Keratinocyte (primary cell): ENCODE measurements around the gene TBX20. TPM values are rescaled to one million over a fixed set of nuclear protein-coding genes. Genes with fewer than 3 reads are reported as not detected.

Experiments used
- DNase-seq: peaks from one replicate; pipeline ENCODE4 v3.0.0-alpha.2; 2011; ENCODE audit warnings: low read depth, missing footprints, low spot score
- FAIRE-seq: peaks from 2 replicates; lab custom pipeline; 2011; peaks lifted over from hg19 to GRCh38; lab: Jason Lieb, UNC
- H2AFZ ChIP-seq: 2 replicates; pipeline ENCODE4 v1.6.0; 2012; ENCODE audit warnings: low read length, control low read depth, inconsistent platforms; ENCODE audit not compliant: control insufficient read depth
- H3K27ac ChIP-seq: 2 replicates; pipeline ENCODE4 v1.5.1; 2011; ENCODE audit warnings: low read length; ENCODE audit not compliant: control insufficient read depth, insufficient read depth
- H3K27me3 ChIP-seq: 3 replicates; pipeline ENCODE4 v1.6.0; 2011; ENCODE audit warnings: low read length; ENCODE audit not compliant: control insufficient read depth, insufficient read depth; ENCODE audit errors: extremely low read depth
- H3K36me3 ChIP-seq, 2 experiments: 2 replicates in 1 of 2; 3 replicates in 1 of 2; pipeline ENCODE4 v1.5.1; 2011; ENCODE audit warnings: low read length in 2 of 2, mild to moderate bottlenecking in 1 of 2; ENCODE audit not compliant: control insufficient read depth in 2 of 2, insufficient read depth in 2 of 2; ENCODE audit errors: extremely low read depth in 1 of 2
- H3K4me1 ChIP-seq: 3 replicates; pipeline ENCODE4 v1.5.1; 2011; ENCODE audit warnings: low read length; ENCODE audit not compliant: control insufficient read depth, insufficient read depth; ENCODE audit errors: extremely low read depth
- H3K4me2 ChIP-seq: 3 replicates; pipeline ENCODE4 v1.6.0; 2011; ENCODE audit warnings: low read depth, low read length; ENCODE audit not compliant: control insufficient read depth, insufficient read depth; ENCODE audit errors: extremely low read depth
- H3K4me3 ChIP-seq, 3 experiments: fragments of 200-600 bp in 1 of 3; sonication (generic) in 1 of 3; 2 replicates in 2 of 3; 3 replicates in 1 of 3; pipeline ENCODE4 v1.5.1; 2011 to 2016; ENCODE audit warnings: low read length in 3 of 3, mild to moderate bottlenecking in 3 of 3, control low read depth in 2 of 3, inconsistent platforms in 1 of 3, low read depth in 1 of 3, mixed read lengths in 1 of 3, mixed run types in 1 of 3, moderate library complexity in 1 of 3; ENCODE audit not compliant: control insufficient read depth in 2 of 3, insufficient read depth in 2 of 3; ENCODE audit errors: extremely low read depth in 1 of 3
- H3K79me2 ChIP-seq: 2 replicates; pipeline ENCODE4 v1.6.0; 2012; ENCODE audit warnings: low read length; ENCODE audit not compliant: control insufficient read depth, insufficient read depth
- H3K9ac ChIP-seq: 3 replicates; pipeline ENCODE4 v1.6.0; 2011; ENCODE audit warnings: low read length; ENCODE audit not compliant: control insufficient read depth, insufficient read depth; ENCODE audit errors: extremely low read depth
- H3K9me1 ChIP-seq: 3 replicates; pipeline ENCODE4 v1.6.0; 2011; ENCODE audit warnings: low read length; ENCODE audit not compliant: control insufficient read depth, insufficient read depth; ENCODE audit errors: extremely low read depth
- H3K9me3 ChIP-seq: 2 replicates; pipeline ENCODE4 v1.5.1; 2012; ENCODE audit warnings: low read depth, low read length; ENCODE audit not compliant: control insufficient read depth
- H4K20me1 ChIP-seq: 3 replicates; pipeline ENCODE4 v1.6.0; 2011; ENCODE audit warnings: low read length; ENCODE audit not compliant: control insufficient read depth, insufficient read depth; ENCODE audit errors: extremely low read depth
- EZH2 ChIP-seq: IDR thresholded peaks from one replicate; pipeline ENCODE4 v1.6.1; 2012; ENCODE audit warnings: inconsistent platforms, mild to moderate bottlenecking, low read length, moderate library complexity
- dilution Hi-C: fragments of 300-500 bp; cut with MboI; formaldehyde crosslinking; loops from one replicate; pipeline ENCODE4 v1.7.0; 2020; ENCODE audit warnings: low sequenced_read_pairs; ENCODE audit not compliant: extremely low pct_ligation_motif_present
- polyA plus RNA-seq, 5 experiments: library from polyadenylated mRNA; depleted of rRNA in 3 of 5; stranded (reverse) in 3 of 5; stranded (forward) in 1 of 5; unstranded in 1 of 5; fragments of >200 nt; gene quantifications; 1 replicate in 1 of 5; 2 replicates in 3 of 5; 3 replicates in 1 of 5; pipeline versions ENCODE4 v1.2.1 to v1.2.3, GENCODE V29; 2011 to 2012; ENCODE audit warnings: missing spikeins in 2 of 5, low read depth in 1 of 5, low replicate concordance in 1 of 5
- TF ChIP-seq, protein P1 (sequence below), 3 experiments: IDR thresholded peaks in 1 of 3; conservative IDR thresholded peaks in 1 of 3; optimal IDR thresholded peaks in 1 of 3; 2 replicates in 2 of 3; 3 replicates in 1 of 3; pipeline versions ENCODE3 to v1.5.1; 2011; ENCODE audit warnings: low read length in 3 of 3, mild to moderate bottlenecking in 3 of 3, moderate library complexity in 2 of 3, control low read depth in 1 of 3, inconsistent platforms in 1 of 3; ENCODE audit not compliant: insufficient read depth in 2 of 3; ENCODE audit errors: extremely low read depth in 1 of 3

Gene TBX20
- polyA plus RNA-seq, 1 donor (not counting 4 experiments of a cell fraction or from before 2014, with no cell fraction given) = not detected

DNA sequence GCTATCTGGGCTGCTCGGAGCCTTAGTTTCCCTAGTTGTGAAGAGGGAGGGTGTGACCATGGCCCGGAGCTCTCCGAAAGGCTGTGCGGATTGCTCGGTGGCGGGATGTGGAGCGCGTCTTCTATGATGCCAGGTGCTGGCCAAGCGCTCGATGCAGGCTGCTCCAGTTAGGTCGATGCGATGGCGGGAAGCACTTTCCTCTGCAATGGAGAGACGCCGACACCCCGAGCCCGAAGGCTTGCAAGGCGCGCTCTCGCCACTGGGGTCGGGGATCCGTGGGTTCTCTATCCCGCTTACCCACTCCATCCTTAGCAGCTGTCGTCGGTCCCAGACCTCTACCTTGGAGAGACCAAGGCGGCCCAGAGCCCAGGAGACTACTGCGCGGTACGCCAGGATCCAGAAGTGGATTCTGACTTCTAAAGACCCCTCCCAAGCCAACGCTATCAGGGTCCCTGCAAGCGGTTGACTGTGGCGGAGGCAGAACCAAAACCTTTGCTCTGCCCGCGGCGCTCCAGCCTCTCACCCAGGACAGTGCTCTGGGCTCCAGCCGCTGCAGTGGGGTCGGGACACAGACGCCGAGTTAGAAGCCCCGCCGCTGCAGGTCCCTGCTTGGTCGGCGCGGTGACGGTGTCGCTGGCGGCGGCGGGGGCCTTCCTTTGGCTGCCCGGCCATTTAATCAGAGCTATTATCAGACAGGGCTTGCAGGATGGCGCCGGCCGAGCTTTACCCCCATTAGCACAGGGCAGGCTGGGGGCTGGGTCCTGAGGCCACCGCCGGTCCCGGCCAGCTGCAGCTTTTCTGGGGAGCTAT lies 7.8 kb upstream of the TBX20 start:
- TF ChIP-seq EZH2 = peak; percentile 83
- TF ChIP-seq, protein P1, sequence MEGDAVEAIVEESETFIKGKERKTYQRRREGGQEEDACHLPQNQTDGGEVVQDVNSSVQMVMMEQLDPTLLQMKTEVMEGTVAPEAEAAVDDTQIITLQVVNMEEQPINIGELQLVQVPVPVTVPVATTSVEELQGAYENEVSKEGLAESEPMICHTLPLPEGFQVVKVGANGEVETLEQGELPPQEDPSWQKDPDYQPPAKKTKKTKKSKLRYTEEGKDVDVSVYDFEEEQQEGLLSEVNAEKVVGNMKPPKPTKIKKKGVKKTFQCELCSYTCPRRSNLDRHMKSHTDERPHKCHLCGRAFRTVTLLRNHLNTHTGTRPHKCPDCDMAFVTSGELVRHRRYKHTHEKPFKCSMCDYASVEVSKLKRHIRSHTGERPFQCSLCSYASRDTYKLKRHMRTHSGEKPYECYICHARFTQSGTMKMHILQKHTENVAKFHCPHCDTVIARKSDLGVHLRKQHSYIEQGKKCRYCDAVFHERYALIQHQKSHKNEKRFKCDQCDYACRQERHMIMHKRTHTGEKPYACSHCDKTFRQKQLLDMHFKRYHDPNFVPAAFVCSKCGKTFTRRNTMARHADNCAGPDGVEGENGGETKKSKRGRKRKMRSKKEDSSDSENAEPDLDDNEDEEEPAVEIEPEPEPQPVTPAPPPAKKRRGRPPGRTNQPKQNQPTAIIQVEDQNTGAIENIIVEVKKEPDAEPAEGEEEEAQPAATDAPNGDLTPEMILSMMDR (optimal IDR thresholded peaks at IDR 0.05 in 1 of 3, IDR thresholded peaks at IDR 0.05 in 1 of 3, conservative IDR thresholded peaks at IDR 0.05 in 1 of 3; ENCODE audit: extremely low read depth in 1 of 3, insufficient read depth in 2 of 3, low read length in 3 of 3) = no peak
- Histone ChIP-seq H3K9me1 (no peaks in the 10 kb centered on the region), H3K36me3 (no peaks in the 10 kb centered on the region), H3K4me3 (no peak overlapping the region), H3K9ac (no peak overlapping the region), H3K4me2 (no peak overlapping the region), H4K20me1 (no peaks in the 10 kb centered on the region), H3K79me2 (no peaks in the 10 kb centered on the region), H3K4me1 (no peaks in the 10 kb centered on the region), H2AFZ (no peak overlapping the region), H3K9me3 (peaks cover 1% of the 10 kb centered on the region), H3K27ac (no peak overlapping the region), H3K27me3 (peaks cover 68% of the 10 kb centered on the region)
- no peak for DNase-seq
- FAIRE-seq = no peak
- dilution Hi-C loops = no loop called here

DNA sequence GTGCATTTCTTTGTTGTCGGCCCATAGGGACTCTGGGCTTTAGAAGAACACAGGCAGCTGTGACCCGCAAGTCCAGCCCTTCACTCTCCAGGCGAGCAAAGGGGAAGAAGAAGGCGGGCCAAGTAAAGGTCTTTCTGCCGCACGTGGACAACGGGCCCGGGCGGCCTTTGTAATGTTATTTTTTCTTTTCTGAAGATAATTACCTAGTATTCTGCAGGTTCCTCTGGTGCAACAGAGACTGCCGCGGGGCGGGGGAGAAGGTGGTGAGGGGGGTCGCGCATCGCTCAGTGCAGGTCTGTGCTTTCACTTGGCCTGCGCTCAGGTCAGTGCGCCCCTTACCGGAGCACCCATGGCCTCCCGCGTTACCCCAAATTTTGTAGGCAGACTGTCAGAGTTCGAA lies 7.1 kb upstream of the TBX20 start:
- Histone ChIP-seq H3K27ac (no peak overlapping the region), H3K9me3 (peaks cover 1% of the 10 kb centered on the region), H3K9ac (no peak overlapping the region), H3K79me2 (no peaks in the 10 kb centered on the region), H4K20me1 (no peaks in the 10 kb centered on the region), H3K36me3 (no peaks in the 10 kb centered on the region), H3K9me1 (no peaks in the 10 kb centered on the region), H3K4me2 (no peak overlapping the region), H3K4me1 (no peaks in the 10 kb centered on the region), H2AFZ (no peak overlapping the region), H3K4me3 (no peak overlapping the region), H3K27me3 (peaks cover 74% of the 10 kb centered on the region)
- no peak for FAIRE-seq
- dilution Hi-C loops = no loop called here
- DNase-seq = no peak
- TF ChIP-seq EZH2 = no peak
- TF ChIP-seq, protein P1 (optimal IDR thresholded peaks at IDR 0.05 in 1 of 3, IDR thresholded peaks at IDR 0.05 in 1 of 3, conservative IDR thresholded peaks at IDR 0.05 in 1 of 3; ENCODE audit: extremely low read depth in 1 of 3, insufficient read depth in 2 of 3, low read length in 3 of 3) = no peak
